ENCODE data around the gene LRIG1. TPM values are rescaled to one million over a fixed set of nuclear protein-coding genes. Genes with fewer than 3 reads are reported as not detected.

LRIG1 gene
- total and polyA plus RNA-seq, 2 of the 8 experiments (the other 6 are each of a cell fraction or from before 2014, with no cell fraction given), result 78.1 to 88.7 TPM

DNA sequence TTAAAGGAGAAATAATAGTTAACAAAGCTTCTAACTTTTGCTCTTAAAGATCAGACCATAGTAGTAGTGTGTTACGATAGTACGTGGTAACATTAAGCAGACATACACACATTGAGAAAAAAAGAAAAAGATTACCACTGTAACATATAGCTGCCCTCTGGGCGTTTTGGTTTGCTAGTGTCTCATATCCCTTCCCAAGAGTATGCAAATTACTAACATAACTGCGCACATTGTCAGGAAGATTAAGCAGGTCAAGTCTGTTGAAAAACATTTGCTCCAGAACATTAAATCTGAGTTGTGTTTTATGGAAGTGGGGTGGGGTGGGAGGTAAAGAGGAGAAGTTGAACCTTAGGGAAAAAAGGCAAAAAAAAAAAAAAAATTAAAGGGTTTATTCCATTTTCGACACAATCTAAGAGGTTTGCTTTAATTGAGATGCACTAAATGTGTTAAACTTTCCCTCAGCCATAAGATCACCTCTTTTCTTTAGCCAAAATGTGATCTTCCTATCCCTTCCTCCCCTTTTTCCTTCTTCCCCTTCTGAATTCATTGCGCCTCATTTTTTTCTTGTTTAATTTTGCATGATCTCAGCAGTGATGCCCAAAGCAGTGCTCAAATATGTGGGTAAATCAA, 1.5 kb upstream of the LRIG1 start (continued):
- TF ChIP-seq TAF1 (IDR thresholded peaks at IDR 0.05; ENCODE audit: low read depth, low read length), result no peak
- TF ChIP-seq CTBP2 (IDR thresholded peaks at IDR 0.05; ENCODE audit: borderline replicate concordance, insufficient read depth, insufficient read length, low read length), result no peak
- no peak for TF ChIP-seq TBP (IDR thresholded peaks at IDR 0.05; ENCODE audit: low read depth, low read length)
- no peak for TF ChIP-seq SP2 (IDR thresholded peaks at IDR 0.05; ENCODE audit: low read length)
- TF ChIP-seq FOSL1 (IDR thresholded peaks at IDR 0.05; ENCODE audit: insufficient read depth, low read depth, low read length), result no peak
